Measurements from ENCODE around the gene APRT.

Gene APRT, protein sequence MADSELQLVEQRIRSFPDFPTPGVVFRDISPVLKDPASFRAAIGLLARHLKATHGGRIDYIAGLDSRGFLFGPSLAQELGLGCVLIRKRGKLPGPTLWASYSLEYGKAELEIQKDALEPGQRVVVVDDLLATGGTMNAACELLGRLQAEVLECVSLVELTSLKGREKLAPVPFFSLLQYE

DNA sequence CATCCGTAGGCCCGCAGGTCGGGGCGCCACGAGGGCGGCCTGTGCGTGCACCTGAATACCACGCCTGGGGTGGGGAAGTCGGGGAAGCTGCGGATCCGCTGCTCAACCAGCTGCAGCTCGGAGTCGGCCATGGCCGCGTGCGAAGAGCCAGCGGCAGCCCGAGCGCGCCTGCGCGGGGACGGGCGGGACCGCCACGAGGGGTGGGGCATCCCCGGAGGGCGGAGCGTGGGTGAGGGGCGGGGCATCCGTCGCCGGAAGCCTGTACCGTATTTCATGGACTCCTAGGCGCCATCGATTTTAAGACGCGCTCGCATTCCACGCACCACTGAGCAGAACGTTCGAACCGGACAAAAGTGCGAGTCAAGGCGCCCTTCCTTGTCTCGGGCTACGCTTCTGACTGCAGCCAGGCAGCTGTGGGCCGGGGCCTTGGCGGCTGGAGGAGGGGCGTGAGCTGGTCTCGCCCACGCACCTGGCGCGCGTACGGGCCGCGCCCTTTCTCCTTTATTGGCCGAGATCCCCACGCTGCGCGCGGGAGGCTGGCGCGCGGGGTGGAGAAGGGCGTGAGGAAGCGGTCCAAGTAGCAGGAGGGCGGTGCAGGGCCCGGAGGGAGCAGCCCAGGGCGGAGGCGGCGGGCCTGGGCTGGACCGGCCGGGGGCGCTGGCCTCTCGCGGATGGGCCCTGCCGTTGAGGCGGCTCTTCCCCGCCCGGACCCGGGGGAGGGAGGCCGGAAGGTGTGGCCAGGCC is at the start of gene APRT:
Gene APRT, minus strand, starts transcription at position 160 of the 744 bp plus-strand sequence. Its CDS starts 29 bp downstream, at position 131.
- DNase-seq (ENCODE audit: low read depth in 2 of 2), result peak; percentile 82 to 84

DNA sequence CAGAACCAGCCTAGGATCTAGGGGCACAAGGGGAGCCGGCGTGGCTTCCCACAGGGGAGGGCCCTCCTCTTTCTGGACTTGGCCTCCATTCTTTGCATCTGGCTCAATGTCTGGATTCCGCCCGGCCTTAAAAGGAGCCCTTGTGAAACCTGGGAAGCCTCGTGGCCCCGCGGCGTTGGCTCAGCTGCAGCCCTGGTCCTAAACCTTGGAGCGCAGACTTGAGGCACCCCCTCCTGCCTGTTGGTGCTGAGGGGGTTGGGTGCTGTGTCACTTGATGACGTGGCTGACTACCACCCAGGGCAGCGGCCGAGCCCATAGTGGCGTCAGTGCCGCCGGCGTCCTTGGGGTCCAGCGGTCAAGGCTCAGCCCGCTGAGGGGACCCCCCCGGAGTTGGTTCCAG is 49.6 kb upstream of the APRT start:
- no peak for DNase-seq (ENCODE audit: low read depth in 2 of 2)

DNA sequence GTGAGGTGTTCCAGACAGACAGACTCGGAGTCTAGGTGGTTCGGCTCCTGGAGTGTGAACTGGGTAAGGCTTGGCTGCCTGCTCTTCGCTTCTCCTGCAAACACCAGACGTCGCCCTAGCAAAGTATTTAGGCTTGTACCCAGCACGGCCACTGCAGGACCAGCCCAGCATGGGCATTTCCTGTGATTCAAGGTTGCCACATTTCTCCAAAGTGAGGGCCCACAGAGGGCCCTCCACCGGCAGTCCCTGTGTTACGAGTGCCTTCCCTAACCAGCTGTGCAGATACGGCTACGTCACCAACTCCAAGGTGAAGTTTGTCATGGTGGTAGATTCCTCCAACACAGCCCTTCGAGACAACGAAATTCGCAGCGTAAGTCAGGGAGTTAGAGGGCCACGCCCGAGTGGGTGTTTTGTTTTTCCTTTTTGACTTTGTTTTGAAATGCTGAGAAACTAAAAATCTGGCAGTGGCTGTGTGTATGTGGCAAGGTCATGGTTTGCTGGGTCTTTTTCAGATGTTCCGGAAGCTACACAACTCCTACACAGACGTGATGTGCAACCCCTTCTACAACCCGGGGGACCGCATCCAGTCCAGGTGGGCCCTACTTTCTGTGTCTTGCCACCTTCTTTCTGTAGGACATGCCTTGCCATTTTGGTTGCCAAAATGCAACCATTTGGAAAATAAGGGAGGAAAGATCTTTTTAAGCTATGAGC is 47.8 kb upstream of the APRT start:
- DNase-seq (ENCODE audit: low read depth in 2 of 2), result no peak

DNA sequence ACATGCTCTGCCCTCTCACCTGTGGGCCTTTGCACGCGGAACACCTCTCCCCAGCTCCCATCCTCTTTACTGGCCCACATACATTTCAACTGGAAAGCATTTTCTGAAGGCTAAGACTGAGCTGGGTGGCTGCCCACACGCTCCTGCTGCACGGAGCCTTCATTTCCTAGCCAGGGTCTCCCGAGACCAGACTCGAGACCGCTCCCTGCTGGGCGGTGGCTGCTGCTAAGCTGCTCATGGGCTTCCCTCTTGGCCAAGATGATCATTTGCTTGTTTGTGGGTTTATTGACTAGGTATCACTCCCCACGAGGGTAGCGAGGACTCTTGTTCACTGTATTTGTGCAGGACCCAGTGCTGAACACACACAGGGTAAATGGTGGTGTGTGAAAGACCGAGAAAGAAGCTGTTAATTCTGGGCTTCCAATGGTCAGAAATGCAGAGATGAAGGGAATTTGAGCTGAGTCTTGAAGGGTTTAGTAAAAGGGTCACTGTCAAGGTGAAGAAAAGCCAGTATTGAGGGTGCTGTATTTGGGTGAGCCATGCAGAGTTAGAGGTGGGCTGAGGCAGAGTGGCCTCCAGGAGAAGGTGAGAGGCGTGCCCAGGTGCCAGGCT is 46.1 kb upstream of the APRT start:
- DNase-seq (ENCODE audit: low read depth in 2 of 2), result peak; percentile 20 to 40

DNA sequence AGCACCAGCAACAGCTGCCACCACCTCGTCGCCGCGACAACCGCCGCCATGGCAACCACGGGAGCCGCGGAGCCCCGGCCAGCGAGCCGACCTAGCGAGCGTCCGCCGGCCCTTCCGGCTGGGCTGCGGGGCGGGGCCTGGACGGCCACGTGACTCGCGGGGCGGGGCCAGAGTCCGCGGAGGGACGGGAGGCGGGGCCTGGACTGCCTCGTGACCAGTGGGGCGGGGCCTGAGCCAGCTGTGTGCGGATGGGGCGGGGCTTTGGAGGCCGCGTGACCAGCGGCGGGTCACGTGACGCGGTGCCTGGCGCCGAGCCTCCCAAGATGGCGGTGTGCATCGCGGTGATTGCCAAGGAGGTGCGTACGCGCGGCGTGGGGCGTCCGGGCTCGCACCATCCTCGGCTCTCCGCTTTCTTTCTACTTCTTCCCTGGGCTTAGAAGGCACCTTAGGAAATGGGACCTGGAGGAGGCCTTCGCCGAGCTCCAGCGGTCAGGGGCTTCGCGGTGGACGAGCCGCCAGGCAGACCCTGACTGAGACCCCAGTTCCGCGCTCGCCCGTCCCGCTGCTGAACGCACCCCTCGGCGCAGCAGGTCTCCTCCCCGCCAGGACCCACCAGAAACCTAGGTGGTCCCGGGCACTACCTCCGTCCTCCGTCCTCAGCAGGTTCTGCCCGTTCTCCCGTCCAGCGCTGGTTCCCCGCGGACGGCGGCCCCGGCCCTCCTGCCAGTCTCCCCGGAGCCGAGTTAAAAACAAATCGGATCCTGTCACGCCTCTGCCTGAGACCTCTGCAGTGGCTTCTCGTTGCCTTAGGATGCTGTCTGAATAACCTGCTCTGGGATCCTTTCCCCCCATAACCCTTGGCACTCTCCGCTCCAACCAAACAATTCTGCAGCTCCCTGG is 45.4 kb upstream of the APRT start, which contains the start of the genes GALNS and TRAPPC2L:
Gene GALNS, minus strand, starts transcription at position 120 of the 900 bp plus-strand sequence. Its CDS starts 70 bp downstream, at position 50.
Gene TRAPPC2L, plus strand, starts transcription at position 300 of the 900 bp plus-strand sequence. Its CDS starts 24 bp downstream, at position 324.
- DNase-seq (ENCODE audit: low read depth in 2 of 2), result peak; percentile 84 to 87

DNA sequence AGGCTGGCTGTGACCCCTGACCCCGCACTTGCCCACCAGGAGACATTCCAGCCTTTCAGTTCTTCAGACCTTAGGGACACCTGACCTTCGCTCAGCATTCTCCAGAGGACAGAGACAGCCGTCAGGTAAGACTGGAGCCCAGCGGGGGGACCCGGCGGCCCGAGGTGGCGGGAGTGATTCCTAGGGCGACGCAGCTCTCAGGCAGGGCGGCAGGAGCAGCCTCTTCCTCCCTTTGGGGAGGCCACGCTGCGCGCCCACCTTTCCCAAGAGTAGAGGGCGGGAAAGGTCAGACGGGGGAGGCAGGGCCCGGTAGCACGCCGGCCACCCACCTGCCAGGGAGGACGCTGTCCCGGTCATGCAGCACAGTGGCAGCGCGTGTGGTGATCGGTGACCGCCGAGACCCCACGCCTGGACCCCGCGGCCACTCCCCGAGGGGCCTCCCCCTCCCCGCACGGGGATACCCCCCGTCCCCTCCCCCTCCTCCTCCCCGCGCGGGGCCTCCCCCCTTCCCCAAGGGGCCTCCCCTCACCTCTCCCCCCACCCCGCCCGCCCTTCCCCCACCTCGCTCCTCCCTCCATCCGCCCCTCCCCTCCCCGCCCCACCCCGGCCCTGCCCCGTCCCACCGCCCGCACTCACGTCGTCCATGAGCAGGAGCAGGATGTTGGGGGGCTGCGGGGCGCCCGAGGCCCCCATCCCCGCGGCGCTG is 44.5 kb upstream of the APRT start:
- no peak for DNase-seq (ENCODE audit: low read depth in 2 of 2)

DNA sequence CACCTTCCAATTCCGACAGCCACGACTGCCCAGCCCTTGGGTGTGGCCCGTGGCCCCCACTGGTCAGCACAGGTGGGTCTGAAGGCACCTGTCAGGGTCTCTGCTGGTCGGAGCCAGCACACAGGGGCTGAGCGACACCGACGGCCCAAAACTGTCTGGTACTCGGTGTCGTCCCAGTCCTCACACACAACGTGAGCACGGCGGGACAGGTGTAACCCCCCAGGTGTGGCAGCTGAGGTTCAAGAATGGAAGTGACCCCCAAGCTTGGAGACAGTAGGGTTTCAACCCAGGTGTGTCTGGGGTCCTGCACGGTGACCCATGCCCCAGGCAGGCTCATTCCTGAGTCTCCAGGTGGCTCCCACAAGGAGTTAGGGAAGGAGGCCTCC is 44.0 kb upstream of the APRT start:
- no peak for DNase-seq (ENCODE audit: low read depth in 2 of 2)

DNA sequence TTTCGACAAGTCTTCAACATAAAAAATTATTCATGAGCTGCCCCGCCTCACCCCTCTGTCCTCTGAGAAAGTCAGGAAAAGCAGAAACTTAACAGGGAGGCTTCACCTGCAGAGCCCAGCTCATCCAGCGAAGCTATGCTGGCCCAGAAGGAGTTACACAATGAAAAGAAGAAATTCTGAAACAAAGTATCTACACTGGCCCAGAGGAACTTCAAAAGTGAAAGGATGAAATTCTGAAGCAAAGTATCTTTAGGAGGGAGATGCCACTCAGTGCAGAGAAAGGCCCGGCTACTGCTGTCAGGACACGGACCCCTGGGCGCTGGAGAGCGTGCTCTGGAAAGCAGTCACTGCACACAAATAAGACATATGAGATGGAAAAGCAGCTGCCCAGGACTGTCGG is 43.4 kb upstream of the APRT start:
- no peak for DNase-seq (ENCODE audit: low read depth in 2 of 2)

DNA sequence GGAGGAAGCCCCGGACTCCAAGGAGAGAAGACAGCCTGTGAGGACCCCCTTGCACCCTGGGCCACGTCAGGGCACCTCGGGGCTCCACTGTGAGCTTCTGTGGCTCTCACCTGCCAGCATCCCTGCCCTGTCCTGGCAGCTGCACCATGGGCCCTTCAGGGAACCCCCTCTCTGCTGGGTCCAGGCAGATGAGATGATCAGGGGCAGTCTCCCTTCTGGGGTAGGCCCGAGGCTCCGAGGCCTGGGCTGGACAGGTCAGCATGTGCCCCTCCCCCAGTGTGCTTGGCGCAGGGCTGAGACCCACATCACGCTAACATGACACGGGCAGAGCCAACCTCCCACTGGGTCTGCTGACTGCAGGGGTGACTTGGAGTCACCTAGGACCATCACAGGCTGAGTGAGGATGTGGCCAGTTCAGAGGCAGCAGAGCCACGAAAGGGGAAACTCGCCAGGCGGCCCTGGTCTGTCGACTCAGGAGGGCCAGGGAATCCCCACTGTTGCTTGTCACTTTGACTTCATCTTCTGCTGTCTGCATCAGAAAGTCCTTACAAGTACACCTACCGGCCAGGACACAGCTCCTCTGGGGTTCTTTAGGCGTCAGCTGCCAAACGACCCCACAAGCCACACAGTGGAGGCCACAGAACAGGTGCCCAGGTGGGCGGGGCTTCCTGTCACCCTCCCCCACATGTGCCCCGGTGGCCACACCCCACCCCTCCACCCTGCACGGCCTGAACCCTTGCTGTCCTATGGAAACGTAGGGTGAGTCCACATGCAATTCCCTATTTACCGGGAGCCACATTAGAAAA is 42.8 kb upstream of the APRT start:
- DNase-seq (ENCODE audit: low read depth in 2 of 2), result no peak

DNA sequence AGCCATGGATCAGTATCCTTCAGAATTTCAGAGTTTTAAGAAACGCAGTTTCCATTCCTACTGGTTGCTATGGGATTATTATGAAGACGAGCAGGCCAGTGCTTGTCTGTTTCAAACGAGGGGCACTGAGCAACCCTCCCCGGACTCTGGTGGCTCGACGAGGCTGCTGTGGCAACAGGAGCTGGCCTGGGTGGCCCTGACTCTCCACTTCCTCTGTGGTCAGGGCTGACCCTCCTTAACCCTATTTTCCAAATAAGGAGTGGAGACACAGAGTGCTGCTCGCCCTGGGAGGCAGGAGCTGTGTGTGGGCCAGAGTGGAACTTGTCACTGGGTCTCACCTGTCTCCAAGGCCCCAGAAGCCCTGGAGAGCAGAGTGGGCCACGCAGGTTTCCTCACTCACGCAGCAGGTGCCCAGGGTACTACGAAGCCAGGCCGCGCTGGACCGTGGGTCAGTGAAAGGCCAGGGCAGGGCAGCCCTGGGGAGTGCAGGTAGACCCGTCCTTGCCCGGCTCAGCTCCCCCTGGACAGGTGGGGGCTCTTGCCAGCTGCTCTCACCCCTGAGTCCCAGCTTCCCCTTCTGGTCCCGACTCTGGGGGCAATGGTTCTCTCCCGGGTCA is 41.7 kb upstream of the APRT start:
- DNase-seq (ENCODE audit: low read depth in 2 of 2), result no peak

DNA sequence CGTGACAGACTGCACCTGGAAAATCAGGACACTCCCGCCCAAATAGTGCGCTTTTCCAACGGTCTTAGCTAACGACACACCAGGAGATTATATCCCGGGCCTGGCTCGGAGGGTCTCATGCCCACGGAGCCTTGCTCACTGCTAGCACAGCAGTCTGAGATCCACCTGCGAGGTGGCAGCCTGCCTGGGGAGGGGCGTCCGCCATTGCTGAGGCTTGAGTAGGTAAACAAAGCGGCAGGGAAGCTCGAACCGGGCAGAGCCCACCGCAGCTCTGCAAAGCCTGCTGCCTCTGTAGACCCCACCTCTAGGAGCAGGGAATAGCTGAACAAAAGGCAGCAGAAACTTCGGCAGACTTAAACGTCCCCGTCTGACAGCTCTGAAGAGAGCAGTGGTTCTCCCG is 39.9 kb upstream of the APRT start:
- DNase-seq (ENCODE audit: low read depth in 2 of 2), result no peak

DNA sequence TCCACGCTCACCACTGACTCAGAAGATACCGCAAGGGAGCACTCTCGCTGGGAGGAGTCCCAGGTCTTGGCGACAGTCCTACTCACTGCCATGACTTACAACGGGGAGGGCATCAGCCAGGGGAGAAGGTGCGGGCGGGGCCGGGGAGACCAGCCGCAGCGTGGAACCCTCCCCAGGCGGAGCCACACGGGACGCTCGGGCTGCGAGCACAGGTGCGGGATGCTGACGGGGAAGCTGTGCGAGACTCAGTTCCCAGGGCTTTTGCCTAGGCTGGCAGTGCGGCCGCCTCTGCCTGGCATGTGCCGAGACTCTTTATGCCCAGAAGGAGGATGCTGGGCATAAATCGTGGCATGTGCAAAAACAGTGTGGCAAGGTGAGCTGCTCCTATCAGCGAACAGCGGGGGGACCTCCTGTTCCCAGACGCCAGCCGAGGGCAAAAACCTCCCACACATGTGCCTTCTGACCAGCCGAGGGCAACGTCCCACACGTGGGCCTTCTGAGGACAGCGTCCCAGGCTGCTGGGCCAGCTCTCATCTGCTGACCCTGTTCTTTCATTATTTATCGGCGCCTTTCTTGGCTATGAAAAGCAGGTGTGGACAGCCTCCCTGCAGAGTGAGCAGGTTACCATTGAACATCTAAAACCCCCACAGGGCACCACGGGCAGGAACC is 38.9 kb upstream of the APRT start:
- DNase-seq (ENCODE audit: low read depth in 2 of 2), result no peak

DNA sequence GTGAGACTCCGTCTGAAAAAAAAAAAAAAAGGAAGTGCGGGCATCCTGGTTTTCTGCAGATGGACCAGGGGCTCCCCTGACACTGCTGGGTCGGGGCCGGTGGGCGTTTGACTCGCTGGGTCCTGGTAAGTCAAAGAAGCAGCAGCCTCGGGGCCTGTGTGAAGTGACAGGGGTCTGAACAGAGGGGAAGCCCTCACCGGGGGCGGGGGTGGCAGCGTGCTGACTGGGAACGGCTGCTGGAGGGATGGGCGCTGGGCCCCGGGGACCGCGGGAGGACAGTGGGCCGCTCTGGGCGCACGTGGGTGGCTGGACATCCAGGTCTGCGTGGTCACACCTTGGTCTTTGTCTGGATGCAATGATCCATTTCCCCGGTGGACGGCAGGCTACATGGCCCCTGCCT is 36.8 kb upstream of the APRT start:
- no peak for DNase-seq (ENCODE audit: low read depth in 2 of 2)

DNA sequence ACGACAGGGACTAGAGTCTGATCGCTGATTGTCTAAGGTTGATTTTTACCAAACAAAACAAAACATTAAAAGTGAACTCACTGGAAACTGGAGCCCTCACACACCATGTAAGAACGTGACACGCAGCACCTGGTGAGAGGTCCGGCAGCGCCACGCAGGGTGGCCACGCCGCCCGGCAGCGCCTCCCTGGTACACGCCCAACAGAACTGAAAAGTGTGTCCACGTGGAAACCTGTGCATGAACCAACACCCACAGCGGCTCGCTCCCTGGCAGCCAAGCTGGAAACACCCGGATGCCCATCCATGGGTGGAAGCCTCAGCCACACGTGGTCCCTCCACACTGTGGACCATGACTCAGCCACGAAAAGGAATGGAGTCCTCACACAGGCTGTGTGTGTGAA is 35.9 kb upstream of the APRT start:
- DNase-seq (ENCODE audit: low read depth in 2 of 2), result no peak

DNA sequence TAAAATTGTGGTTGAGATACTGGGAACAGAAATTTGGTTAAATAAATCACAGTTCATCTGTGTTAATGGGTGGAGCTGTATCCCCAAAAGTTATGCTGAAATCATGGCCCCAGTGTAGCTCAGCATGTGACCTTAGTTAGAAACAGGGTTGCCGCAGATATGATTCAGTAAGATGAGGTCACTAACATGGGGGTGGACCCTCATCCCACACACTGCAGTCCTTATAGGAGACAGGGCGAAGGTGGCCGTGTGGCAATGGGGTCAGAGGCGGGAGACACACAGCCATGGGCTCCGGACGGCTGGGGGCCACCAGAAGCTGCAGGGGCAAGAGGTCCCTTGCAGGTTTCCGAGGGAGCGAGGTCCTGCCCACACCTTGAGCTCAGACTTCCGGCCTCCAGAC is 34.4 kb upstream of the APRT start:
- DNase-seq (ENCODE audit: low read depth in 2 of 2), result no peak

DNA sequence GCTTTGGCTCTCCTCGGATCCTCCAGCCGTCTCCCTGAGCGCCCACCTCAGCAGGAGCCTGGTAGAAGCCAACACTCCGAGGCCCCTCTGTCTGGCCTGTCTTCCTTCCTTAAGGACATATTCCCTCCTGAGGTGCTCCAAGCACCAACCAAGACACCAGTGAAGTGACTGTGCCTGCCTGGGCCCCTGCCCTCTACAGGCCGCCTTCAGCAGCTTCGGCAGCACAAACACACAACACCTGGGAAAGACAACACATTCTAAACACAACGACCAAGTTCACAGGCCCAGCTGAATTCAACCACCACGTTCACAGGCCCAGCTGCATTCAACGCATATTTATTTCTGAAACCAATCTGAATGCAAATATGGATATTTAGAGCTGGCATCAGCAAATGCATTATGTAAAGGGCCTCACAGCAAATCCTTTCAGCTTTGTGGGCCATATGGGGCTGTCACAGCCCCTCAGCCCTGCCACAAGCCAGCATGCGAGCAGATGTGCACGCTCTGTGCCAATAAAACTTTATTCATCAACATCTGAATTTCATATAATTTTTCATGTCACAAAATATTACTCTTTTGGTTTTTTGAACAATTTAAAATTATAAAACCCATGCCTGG is 32.8 kb upstream of the APRT start:
- DNase-seq (ENCODE audit: low read depth in 2 of 2), result no peak

DNA sequence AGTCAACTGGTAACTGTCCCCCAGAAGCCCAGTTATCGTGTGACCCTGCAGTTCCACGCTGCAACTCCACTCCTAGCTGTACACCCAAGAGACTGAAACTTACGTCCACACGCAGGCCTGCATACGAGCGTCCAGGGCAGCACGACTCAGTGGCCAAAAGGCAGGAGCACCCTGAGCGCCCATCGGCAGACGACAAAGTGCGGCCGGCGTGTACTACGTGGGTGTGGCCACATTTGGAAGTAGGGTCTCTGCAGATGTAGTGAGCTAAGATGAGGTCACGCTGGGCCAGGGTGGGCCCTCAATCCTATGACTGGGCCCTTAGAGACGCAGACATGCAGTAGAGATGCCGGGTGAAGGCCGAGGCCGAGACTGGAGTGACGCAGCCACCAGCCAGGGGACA is 31.5 kb upstream of the APRT start:
- no peak for DNase-seq (ENCODE audit: low read depth in 2 of 2)

DNA sequence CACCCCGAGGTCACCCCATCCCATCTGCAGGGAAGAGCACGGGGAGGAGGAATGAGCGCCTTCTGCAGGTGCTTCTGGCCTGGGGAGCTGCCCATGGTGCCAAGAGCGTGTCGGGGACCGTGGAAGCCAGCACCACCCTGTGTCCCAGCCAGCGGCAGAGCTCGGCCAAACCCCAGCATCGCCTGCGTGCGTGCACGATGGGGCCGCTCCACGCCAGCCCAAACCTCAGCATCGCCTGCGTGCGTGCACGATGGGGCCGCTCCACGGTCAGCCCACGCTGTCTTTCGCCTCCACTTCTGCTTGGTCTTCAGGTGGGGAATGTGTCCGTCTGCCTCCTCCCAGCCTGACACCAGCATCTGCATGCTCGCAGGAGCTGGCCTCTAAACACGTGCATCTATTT is 31.1 kb upstream of the APRT start:
- DNase-seq (ENCODE audit: low read depth in 2 of 2), result no peak

Data from fibroblast of skin of left quadriceps (primary cell).